ENCODE results near the gene JAM2. TPM values are rescaled to one million over a fixed set of nuclear protein-coding genes. Genes with fewer than 3 reads are reported as not detected.
A peak's percentile ranks its signal among the peaks of the same experiment; 100 is the strongest.
"Not testable (repeated sequence)": the region's sequence is repeated elsewhere in the genome, so short reads cannot be mapped to it uniquely, and the experiment has no call there.

JAM2 gene, protein sequence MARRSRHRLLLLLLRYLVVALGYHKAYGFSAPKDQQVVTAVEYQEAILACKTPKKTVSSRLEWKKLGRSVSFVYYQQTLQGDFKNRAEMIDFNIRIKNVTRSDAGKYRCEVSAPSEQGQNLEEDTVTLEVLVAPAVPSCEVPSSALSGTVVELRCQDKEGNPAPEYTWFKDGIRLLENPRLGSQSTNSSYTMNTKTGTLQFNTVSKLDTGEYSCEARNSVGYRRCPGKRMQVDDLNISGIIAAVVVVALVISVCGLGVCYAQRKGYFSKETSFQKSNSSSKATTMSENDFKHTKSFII
- not detected for polyA plus RNA-seq

DNA sequence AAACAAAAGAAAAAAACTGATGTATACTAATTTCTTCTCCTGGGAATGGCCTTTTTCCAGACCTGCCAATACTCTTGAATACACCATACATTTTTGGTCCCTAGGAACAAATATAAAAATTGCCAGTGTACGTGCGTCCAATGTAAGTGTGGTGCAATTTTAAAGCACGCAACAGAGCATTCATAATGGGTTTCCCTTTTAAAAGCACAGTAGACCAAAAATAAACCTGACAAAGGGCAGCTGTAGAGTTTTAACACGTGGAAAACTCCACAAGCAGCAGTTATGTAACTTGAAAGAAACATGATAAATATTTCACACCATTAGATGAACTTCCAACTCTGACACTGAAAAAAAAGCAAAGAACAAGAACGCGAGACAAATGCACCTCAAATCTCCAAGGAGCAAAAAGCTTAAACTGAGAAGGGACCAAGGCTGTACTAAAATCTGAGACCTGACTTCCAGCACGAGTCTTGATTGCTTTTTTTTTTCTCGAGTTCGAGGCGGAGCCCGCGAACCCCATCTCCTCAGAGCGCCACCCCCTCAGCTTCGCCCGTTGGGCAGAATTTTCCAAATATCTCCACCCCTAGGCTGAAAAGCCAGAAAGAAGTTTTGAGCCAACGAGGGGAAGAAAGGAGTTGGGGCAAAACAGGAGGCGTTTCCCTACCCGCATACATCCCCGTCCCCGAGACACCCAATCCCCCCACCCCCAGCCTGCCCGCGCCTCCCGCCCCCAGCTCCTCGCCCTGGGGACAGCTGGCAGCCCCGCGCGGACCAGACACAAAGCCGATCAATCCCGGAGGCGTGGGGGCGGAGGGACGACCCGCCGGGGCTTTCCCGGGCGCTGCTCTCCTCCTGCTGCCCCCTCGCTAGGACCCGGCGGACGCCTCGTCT is at the start of gene JAM2:
Gene JAM2 (plus strand): TSS at position 599 of the 891 bp plus-strand sequence. CDS start 564 bp downstream, outside the sequence.
- peaks cover 16 to 19% of the 10 kb centered on the region in 2 donors for H3K4me1 Mint-ChIP-seq
- no peak within 1 kb of the TSS for H3K27ac Mint-ChIP-seq
- H3K27me3 Mint-ChIP-seq (ENCODE audit: low read depth in 3 of 3), result peaks cover 6 to 30% (median 13%) of the 10 kb centered on the region in 3 donors
- DNase-seq, result peak in 2 of 3 donors; percentile 0 to 11
- H3K9me3 Mint-ChIP-seq, result peaks cover 0 to 4% (median 0%) of the 10 kb centered on the region in 6 donors
- no peaks in the 10 kb centered on the region for H3K36me3 Mint-ChIP-seq
- peak within 1 kb of the TSS; percentile 63 to 87 (median 71) for H3K4me3 Mint-ChIP-seq

GRCh38 chr21:25589887-25590286 is 49.2 kb upstream of the JAM2 start:
- H3K27ac Mint-ChIP-seq, result no peak overlapping the region
- H3K4me1 Mint-ChIP-seq, result peaks cover 0 to 17% of the 10 kb centered on the region in 2 donors
- H3K27me3 Mint-ChIP-seq (ENCODE audit: low read depth in 3 of 3), result no peaks in the 10 kb centered on the region
- H3K4me3 Mint-ChIP-seq, result no peak overlapping the region
- H3K9me3 Mint-ChIP-seq, result no peaks in the 10 kb centered on the region
- no peak for DNase-seq
- peaks cover 51 to 65% (median 53%) of the 10 kb centered on the region in 3 donors for H3K36me3 Mint-ChIP-seq

DNA sequence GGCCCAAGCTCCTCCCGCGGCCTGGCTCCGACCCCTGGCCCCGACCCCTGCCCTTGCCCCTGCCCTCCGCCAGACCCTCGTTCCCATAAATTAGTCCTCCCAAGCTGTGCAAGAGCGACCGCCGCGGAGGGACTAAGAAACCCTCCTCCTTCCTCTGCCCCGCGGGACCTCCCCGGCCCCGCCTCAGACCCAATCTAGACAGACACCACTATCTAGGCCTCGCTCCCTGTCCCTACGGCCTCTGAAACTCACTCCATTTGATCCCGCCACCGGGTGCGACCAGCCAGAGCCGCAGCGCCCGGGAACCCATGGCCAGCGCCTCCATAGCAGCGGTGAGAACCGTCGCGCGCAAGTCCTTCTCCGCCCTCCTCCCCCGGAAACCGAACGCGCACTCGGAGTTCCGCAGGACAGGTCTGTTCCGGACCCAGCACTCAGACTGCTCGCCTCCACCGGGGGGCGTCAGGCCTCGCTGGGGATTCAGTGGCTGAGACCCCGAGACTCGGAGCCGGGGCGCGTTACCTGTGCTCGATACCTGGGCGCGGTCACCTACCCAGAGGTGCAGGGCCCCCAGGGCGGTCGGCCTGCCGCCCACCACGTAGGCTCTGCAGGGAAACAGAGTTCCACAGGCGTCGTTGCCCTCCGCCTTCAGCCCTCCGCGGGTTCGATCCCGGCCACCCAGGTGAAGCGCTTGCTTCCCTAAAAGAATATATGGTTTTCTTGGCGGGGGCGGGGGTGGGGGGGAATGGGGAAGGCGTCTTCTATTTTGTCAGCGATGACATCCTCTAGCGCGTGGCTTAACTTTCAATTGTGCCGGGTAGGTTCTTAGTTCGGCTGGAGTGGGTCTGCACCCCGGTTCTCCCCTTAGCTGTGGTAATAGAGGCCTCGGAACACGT is 31.7 kb upstream of the JAM2 start, which contains the start of gene MRPL39:
Gene MRPL39 (minus strand): TSS at position 331 of the 893 bp plus-strand sequence. CDS start 6 bp downstream, at position 325.
- H3K4me3 Mint-ChIP-seq, result peak within 1 kb of the TSS; percentile 97 to 100 (median 99)
- peaks cover 0 to 4% (median 0%) of the 10 kb centered on the region in 3 donors for H3K27me3 Mint-ChIP-seq (ENCODE audit: low read depth in 3 of 3)
- H3K36me3 Mint-ChIP-seq, result peaks cover 9 to 13% (median 9%) of the 10 kb centered on the region in 3 donors
- H3K9me3 Mint-ChIP-seq, result no peaks in the 10 kb centered on the region
- peak; percentile 78 to 84 (median 80) for DNase-seq
- H3K4me1 Mint-ChIP-seq, result peaks cover 32 to 56% of the 10 kb centered on the region in 2 donors
- H3K27ac Mint-ChIP-seq, result peak within 1 kb of the TSS; percentile 92 to 99 (median 96)

DNA sequence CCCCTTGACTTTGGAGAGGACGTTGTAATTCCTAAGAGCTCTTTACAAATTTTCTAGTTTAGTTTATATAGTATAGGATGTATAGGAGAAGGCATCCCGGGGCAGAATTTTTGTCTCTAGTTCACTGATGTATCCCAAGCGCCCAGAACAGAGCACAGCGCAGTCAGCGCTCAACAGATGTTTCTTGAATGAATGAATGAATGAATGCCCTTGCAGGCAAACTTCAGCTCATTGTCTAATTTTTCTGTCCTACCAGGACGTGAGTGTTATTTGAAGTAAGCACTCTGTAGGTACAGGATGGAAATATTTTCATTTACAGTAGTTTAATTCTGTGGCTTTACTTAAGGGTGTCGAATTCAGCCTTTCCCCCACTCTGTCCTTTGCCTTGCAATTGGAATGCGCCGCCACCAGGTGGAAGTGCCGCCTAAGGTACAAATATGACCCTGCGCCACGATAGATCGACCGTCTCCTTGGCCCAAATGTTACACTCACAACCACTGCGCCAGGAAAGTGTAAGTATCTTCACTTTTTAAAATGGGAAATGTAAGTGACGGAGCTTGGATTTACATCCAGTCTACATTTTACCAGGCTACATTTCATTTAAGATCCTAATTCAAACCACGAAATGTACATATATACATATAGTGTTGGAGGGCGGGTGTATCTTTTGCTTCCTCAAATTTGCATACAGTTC is 30.9 kb upstream of the JAM2 start:
- peaks cover 4 to 10% (median 5%) of the 10 kb centered on the region in 3 donors for H3K36me3 Mint-ChIP-seq
- H3K9me3 Mint-ChIP-seq, result no peaks in the 10 kb centered on the region
- peaks cover 0 to 4% (median 0%) of the 10 kb centered on the region in 3 donors for H3K27me3 Mint-ChIP-seq (ENCODE audit: low read depth in 3 of 3)
- H3K4me3 Mint-ChIP-seq, result peak overlapping the region; percentile 97 to 100 (median 99)
- peak; percentile 60 to 73 (median 63) for DNase-seq
- H3K27ac Mint-ChIP-seq, result peak overlapping the region; percentile 40 to 92 (median 64)
- H3K4me1 Mint-ChIP-seq, result peaks cover 32 to 50% of the 10 kb centered on the region in 2 donors

DNA sequence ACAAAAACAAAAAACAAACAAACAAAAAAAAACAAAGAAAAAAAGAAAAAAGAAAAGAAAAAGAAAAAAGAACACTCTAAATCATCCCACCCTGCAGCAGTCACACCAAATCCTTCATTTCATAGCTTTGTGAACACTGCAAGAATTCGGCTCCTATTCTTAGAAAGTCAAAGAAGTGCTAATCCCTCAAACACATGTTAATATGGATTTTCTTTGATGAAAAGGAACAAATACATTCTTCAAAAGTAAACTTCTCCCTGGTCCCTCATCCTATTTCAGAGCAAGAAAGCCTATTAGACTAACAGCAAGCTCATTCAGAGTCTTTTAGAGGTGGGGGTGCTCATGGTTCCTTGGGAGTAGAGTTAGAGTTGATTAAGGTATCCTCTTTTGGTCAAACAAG is 24.6 kb upstream of the JAM2 start:
- H3K4me3 Mint-ChIP-seq, result no peak overlapping the region
- no peaks in the 10 kb centered on the region for H3K9me3 Mint-ChIP-seq
- H3K4me1 Mint-ChIP-seq, result no peaks in the 10 kb centered on the region
- no peaks in the 10 kb centered on the region for H3K36me3 Mint-ChIP-seq
- peaks cover 0 to 2% (median 0%) of the 10 kb centered on the region in 3 donors for H3K27me3 Mint-ChIP-seq (ENCODE audit: low read depth in 3 of 3)
- H3K27ac Mint-ChIP-seq, result no peak overlapping the region
- DNase-seq, result no peak

- Mint-ChIP-seq H3K4me3 (no peak overlapping the region), H3K36me3 (no peaks in the 10 kb centered on the region), H3K27ac (no peak overlapping the region), H3K4me1 (no peaks in the 10 kb centered on the region), H3K27me3 (ENCODE audit: low read depth in 3 of 3) (peaks cover 0 to 2% (median 1%) of the 10 kb centered on the region in 3 donors), H3K9me3 (no peaks in the 10 kb centered on the region)
- DNase-seq, result no peak
Measured at GRCh38 chr21:25615880-25616279, 23.2 kb upstream of the JAM2 start.

DNA sequence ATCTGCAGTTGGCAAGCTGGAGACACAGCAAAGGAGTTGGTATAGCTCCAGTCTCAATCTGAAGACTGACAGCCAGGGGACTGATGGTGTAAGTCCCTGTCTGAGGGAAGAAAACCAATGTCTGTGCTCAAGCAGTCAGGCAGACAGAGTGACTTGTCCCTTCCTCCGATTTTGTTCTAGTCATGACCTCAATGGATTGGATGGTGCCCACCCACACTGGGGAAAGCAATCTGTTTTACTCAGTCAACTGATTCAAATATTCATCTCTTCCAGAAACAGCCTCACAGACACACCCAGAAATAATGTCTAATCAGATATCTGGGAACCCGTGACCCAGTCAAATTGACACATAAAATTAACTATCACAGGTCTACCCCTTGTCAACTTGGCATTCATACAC is 19.9 kb upstream of the JAM2 start:
- Mint-ChIP-seq H3K27ac (no peak overlapping the region), H3K4me3 (no peak overlapping the region), H3K27me3 (ENCODE audit: low read depth in 3 of 3) (peaks cover 0 to 2% (median 1%) of the 10 kb centered on the region in 3 donors), H3K4me1 (no peaks in the 10 kb centered on the region), H3K36me3 (no peaks in the 10 kb centered on the region), H3K9me3 (no peaks in the 10 kb centered on the region)
- no peak for DNase-seq

DNA sequence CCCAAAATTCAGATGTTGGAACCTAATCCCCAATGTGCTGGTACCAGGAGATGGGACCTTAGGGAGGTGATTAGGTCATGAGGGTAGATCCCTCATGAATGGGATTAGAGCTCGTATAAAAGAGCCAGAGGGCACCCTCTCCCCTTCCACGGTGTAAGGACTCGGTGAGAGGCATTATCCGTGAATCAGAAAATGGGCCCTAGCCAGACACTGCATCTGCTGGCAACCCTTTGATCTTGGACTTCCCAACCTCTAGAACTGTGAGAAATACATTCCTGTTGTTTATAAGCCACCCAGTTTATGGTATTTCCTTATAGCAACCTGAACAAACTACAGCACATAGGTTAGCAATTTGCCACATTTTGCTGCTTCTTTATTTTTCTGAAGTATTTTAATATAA is 14.5 kb upstream of the JAM2 start:
- DNase-seq, result no peak
- H3K4me1 Mint-ChIP-seq, result no peaks in the 10 kb centered on the region
- H3K27me3 Mint-ChIP-seq (ENCODE audit: low read depth in 3 of 3), result peaks cover 0 to 5% (median 4%) of the 10 kb centered on the region in 3 donors
- no peak overlapping the region for H3K27ac Mint-ChIP-seq
- no peak overlapping the region for H3K4me3 Mint-ChIP-seq
- no peaks in the 10 kb centered on the region for H3K36me3 Mint-ChIP-seq
- H3K9me3 Mint-ChIP-seq, result no peaks in the 10 kb centered on the region

DNA sequence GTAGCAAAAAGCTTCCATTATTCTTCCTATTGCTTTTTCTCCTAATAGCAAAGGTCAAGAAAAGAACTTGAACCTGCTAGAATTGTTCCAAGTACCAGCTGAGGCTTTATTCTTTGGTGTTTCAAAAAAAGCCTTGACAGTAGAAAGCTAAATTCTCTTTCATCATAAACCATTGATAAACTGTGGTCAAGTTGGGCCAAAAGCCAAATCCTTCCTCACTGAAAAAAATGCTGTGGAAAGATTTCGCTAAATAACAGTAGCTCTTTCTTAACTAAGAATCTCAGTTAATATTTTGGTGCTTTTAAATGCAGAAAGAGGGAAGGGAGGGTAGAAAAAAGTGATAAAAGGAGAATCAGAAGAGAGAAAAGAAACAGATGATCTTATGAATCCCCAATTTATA is 14.0 kb upstream of the JAM2 start:
- Mint-ChIP-seq H3K9me3 (no peaks in the 10 kb centered on the region), H3K4me1 (no peaks in the 10 kb centered on the region), H3K36me3 (no peaks in the 10 kb centered on the region), H3K27ac (no peak overlapping the region), H3K4me3 (no peak overlapping the region), H3K27me3 (ENCODE audit: low read depth in 3 of 3) (peaks cover 0 to 5% (median 5%) of the 10 kb centered on the region in 3 donors)
- no peak for DNase-seq

- H3K27me3 Mint-ChIP-seq (ENCODE audit: low read depth in 3 of 3); DNase-seq; H3K9me3 Mint-ChIP-seq; H3K4me1 Mint-ChIP-seq; H3K4me3 Mint-ChIP-seq; H3K27ac Mint-ChIP-seq; H3K36me3 Mint-ChIP-seq: not testable (repeated sequence)
Measured at GRCh38 chr21:25625776-25626555, 13.1 kb upstream of the JAM2 start.

GRCh38 chr21:25626757-25627156 is 12.3 kb upstream of the JAM2 start:
- Mint-ChIP-seq H3K4me1 (no peaks in the 10 kb centered on the region), H3K4me3 (no peak overlapping the region), H3K9me3 (no peaks in the 10 kb centered on the region), H3K27me3 (ENCODE audit: low read depth in 3 of 3) (peaks cover 2 to 6% (median 4%) of the 10 kb centered on the region in 3 donors), H3K27ac (no peak overlapping the region), H3K36me3 (no peaks in the 10 kb centered on the region)
- no peak for DNase-seq

DNA sequence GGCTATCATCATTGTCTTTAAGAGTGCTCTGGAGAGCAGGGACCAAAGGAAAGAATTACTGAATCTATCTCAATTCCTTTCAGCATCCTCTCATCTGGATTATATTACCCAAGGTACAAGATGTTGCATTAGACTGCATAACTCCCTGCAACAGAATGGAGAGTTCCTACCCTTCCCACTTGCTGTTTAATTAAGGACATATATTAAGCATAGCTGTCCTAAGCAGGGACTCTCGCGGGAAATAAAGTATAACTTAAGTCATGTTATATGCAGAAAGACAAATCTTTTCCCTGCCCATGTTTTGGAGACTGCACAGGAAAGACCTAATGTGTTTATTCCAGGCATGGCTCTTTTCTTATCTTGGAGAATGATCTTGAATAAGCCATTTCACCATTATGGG is 6.8 kb upstream of the JAM2 start:
- H3K4me1 Mint-ChIP-seq, result no peaks in the 10 kb centered on the region
- H3K4me3 Mint-ChIP-seq, result no peak overlapping the region
- H3K27me3 Mint-ChIP-seq (ENCODE audit: low read depth in 3 of 3), result peaks cover 0 to 15% (median 5%) of the 10 kb centered on the region in 3 donors
- peaks cover 0 to 4% (median 0%) of the 10 kb centered on the region in 6 donors for H3K9me3 Mint-ChIP-seq
- no peak overlapping the region for H3K27ac Mint-ChIP-seq
- no peak for DNase-seq
- no peaks in the 10 kb centered on the region for H3K36me3 Mint-ChIP-seq
